T-helper 9 cell (primary cell): Measurements from ENCODE around the gene SHANK2.

Experiments used
- DNase-seq: peaks from one replicate; pipeline ENCODE4 v3.0.0-alpha.2; 2020
- total RNA-seq, 2 donors: gene quantifications; one replicate each; lab custom pipeline; 2026; lab: John Stamatoyannopoulos, UW

SHANK2 gene
- 0 reads per million in 2 donors for total RNA-seq

GRCh38 chr11:71252269-71252769 is at the start of gene SHANK2:
TSS of gene SHANK2 (minus strand) at chr11:71252577. CDS start at chr11:71147326, 105,251 bp downstream.
- no peak for DNase-seq

- no peak for DNase-seq
Measured at GRCh38 chr11:71301858-71302533, 49.6 kb upstream of the SHANK2 start.

- no peak for DNase-seq
Measured at GRCh38 chr11:71301046-71301857, 48.9 kb upstream of the SHANK2 start.

GRCh38 chr11:71300187-71300586 is 47.8 kb upstream of the SHANK2 start:
- DNase-seq, result no peak

- no peak for DNase-seq
Measured at GRCh38 chr11:71298761-71299181, 46.4 kb upstream of the SHANK2 start.

- DNase-seq, result no peak
Measured at GRCh38 chr11:71298016-71298550, 45.7 kb upstream of the SHANK2 start.

- DNase-seq, result no peak
Measured at GRCh38 chr11:71294846-71295600, 42.6 kb upstream of the SHANK2 start.

- no peak for DNase-seq
Measured at GRCh38 chr11:71293961-71294782, 41.8 kb upstream of the SHANK2 start.

- DNase-seq, result no peak
Measured at GRCh38 chr11:71286701-71287643, 34.6 kb upstream of the SHANK2 start.

GRCh38 chr11:71285111-71285510 is 32.7 kb upstream of the SHANK2 start:
- DNase-seq, result no peak

GRCh38 chr11:71284525-71285092 is 32.2 kb upstream of the SHANK2 start:
- no peak for DNase-seq

GRCh38 chr11:71283971-71284441 is 31.6 kb upstream of the SHANK2 start:
- no peak for DNase-seq

- no peak for DNase-seq
Measured at GRCh38 chr11:71282581-71283351, 30.4 kb upstream of the SHANK2 start.

GRCh38 chr11:71281831-71282230 is 29.5 kb upstream of the SHANK2 start:
- DNase-seq, result no peak

- no peak for DNase-seq
Measured at GRCh38 chr11:71281204-71281603, 28.8 kb upstream of the SHANK2 start.

GRCh38 chr11:71279916-71280645 is 27.7 kb upstream of the SHANK2 start:
- DNase-seq, result no peak

- DNase-seq, result no peak
Measured at GRCh38 chr11:71272161-71272560, 19.8 kb upstream of the SHANK2 start.
